T-helper 2 cell treated with Interferon-gamma antibody and Interleukin-4, amounts not matched to agents 5 μg/mL and 100 μg/mL, for 36 hours (primary cell): ENCODE results near the gene PDK2.

ENCODE experiments used
- DNase-seq: peaks from one replicate; pipeline ENCODE4 v3.0.0; 2021; ENCODE audit warnings: low spot score
- H3K27ac Mint-ChIP-seq: one replicate; pipeline ENCODE4 v1.8.0; 2021; ENCODE audit warnings: mild to moderate bottlenecking, mixed read lengths
- H3K27me3 Mint-ChIP-seq: one replicate; pipeline ENCODE4 v1.8.0; 2021; ENCODE audit warnings: low read depth, mixed read lengths
- H3K36me3 Mint-ChIP-seq: one replicate; pipeline ENCODE4 v1.8.0; 2021; ENCODE audit warnings: low read depth, mixed read lengths
- H3K4me1 Mint-ChIP-seq: one replicate; pipeline ENCODE4 v1.8.0; 2021; ENCODE audit warnings: low read depth, mixed read lengths
- H3K4me3 Mint-ChIP-seq: one replicate; pipeline ENCODE4 v1.8.0; 2022; ENCODE audit warnings: mild to moderate bottlenecking, moderate library complexity, mixed read lengths
- H3K9me3 Mint-ChIP-seq: one replicate; pipeline ENCODE4 v1.8.0; 2021; ENCODE audit warnings: mixed read lengths

The PDK2 gene

GRCh38 chr17:50095626-50096037 lies 481 bp downstream of the PDK2 start:
- H3K27me3 Mint-ChIP-seq, result no peaks in the 10 kb centered on the region
- no peaks in the 10 kb centered on the region for H3K9me3 Mint-ChIP-seq
- DNase-seq, result no peak
- no peaks in the 10 kb centered on the region for H3K36me3 Mint-ChIP-seq
- H3K27ac Mint-ChIP-seq, result peak overlapping the region; percentile 88
- peaks cover 20% of the 10 kb centered on the region for H3K4me1 Mint-ChIP-seq
- peak overlapping the region; percentile 95 for H3K4me3 Mint-ChIP-seq

DNA sequence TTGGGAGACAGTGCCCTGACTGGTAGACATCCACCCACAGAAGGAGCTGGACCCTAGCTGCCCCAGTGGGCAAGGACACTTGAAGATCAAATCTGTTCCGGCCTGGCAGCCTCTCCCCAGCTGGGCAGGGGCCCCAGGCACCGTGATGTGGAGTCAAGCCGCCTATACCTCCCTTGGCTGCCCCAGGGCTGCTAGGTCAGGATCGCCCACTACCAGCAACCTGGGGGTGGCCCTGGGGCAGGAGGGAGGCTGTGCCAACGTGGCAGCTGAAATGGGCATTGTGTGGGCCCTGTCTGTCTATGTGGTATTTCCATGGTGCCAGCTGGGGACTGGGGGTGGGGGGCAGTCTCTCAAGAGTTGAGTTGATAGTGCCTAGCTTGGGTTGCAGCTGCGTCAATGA lies 941 bp downstream of the PDK2 start:
- H3K27ac Mint-ChIP-seq, result peak overlapping the region; percentile 88
- H3K4me3 Mint-ChIP-seq, result peak overlapping the region; percentile 95
- no peaks in the 10 kb centered on the region for H3K36me3 Mint-ChIP-seq
- H3K4me1 Mint-ChIP-seq, result peaks cover 20% of the 10 kb centered on the region
- no peaks in the 10 kb centered on the region for H3K27me3 Mint-ChIP-seq
- H3K9me3 Mint-ChIP-seq, result no peaks in the 10 kb centered on the region
- DNase-seq, result no peak

DNA sequence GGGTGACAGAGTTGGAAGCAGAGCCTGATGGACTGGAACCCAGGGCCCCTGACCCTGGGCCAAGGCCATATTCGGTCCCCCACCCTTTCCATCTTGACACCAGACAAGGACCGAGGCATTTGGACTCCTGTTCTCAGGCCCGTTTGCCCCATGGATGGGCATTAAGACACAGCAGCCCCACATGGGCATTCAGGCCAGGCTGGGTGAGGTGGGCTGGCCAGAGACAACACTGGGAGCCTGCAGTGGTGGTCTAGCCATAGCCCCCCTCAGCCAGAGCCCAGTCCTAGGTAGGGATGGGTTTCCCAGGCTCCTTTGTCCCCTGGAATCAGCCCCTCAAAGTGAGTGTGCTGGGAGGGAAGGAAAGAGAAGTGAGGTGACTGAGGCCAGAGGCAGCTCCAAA lies 1.6 kb downstream of the PDK2 start:
- Mint-ChIP-seq H3K4me1 (peaks cover 20% of the 10 kb centered on the region), H3K27ac (no peak overlapping the region), H3K27me3 (no peaks in the 10 kb centered on the region), H3K9me3 (no peaks in the 10 kb centered on the region), H3K36me3 (no peaks in the 10 kb centered on the region), H3K4me3 (no peak overlapping the region)
- no peak for DNase-seq

GRCh38 chr17:50097455-50097854 lies 2.3 kb downstream of the PDK2 start:
- no peak for DNase-seq
- H3K27me3 Mint-ChIP-seq, result no peaks in the 10 kb centered on the region
- H3K9me3 Mint-ChIP-seq, result no peaks in the 10 kb centered on the region
- no peak overlapping the region for H3K4me3 Mint-ChIP-seq
- H3K36me3 Mint-ChIP-seq, result no peaks in the 10 kb centered on the region
- peaks cover 20% of the 10 kb centered on the region for H3K4me1 Mint-ChIP-seq
- H3K27ac Mint-ChIP-seq, result no peak overlapping the region

DNA sequence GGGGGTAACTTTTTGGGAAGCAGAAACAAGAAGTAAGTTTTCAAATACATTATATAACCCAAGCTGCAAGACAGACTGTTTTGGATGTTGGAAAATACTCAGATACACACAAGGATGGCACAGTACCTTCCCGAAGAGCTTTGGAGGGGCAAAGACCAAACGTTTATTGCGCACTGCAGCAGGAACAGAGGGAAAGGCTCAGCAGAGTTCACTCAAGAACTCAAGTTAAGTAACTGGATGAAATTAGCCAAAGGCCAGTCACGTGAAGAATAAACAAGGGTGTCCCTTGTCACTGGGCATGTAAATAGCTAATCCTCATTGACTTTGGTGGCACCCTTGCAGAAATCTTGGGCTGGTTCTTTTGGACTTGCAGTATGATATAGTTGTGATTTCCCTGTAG lies 2.8 kb downstream of the PDK2 start:
- H3K27ac Mint-ChIP-seq, result no peak overlapping the region
- no peaks in the 10 kb centered on the region for H3K27me3 Mint-ChIP-seq
- no peaks in the 10 kb centered on the region for H3K36me3 Mint-ChIP-seq
- H3K9me3 Mint-ChIP-seq, result no peaks in the 10 kb centered on the region
- no peak overlapping the region for H3K4me3 Mint-ChIP-seq
- DNase-seq, result no peak
- H3K4me1 Mint-ChIP-seq, result peaks cover 20% of the 10 kb centered on the region

DNA sequence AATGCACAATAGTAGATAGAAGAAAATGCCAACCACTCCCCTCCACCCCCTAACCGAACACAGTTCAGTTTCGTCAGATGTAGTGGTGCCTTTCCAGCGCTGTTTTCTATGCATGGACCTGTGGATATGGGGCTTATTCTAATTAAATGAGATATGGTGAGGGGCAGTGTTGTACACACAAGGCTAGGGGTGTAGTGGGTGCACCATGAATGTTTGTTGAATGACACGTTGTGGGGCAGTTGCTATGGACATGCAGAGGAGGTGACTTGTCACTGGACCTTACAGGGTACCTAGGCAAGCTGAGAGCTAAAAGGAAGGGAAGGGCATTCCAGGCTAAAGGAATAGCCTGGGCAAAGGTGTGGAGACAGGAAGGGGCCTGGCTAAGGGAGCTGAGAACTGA lies 3.4 kb downstream of the PDK2 start:
- no peak for DNase-seq
- Mint-ChIP-seq H3K27ac (no peak overlapping the region), H3K4me3 (no peak overlapping the region), H3K9me3 (no peaks in the 10 kb centered on the region), H3K4me1 (peaks cover 20% of the 10 kb centered on the region), H3K27me3 (no peaks in the 10 kb centered on the region), H3K36me3 (no peaks in the 10 kb centered on the region)

- no peaks in the 10 kb centered on the region for H3K9me3 Mint-ChIP-seq
- H3K27ac Mint-ChIP-seq, result no peak overlapping the region
- H3K4me3 Mint-ChIP-seq, result no peak overlapping the region
- no peaks in the 10 kb centered on the region for H3K36me3 Mint-ChIP-seq
- no peak for DNase-seq
- H3K27me3 Mint-ChIP-seq, result no peaks in the 10 kb centered on the region
- H3K4me1 Mint-ChIP-seq, result peaks cover 20% of the 10 kb centered on the region
These were observed 3.9 kb downstream of the PDK2 start for GRCh38 chr17:50099003-50099402.

DNA sequence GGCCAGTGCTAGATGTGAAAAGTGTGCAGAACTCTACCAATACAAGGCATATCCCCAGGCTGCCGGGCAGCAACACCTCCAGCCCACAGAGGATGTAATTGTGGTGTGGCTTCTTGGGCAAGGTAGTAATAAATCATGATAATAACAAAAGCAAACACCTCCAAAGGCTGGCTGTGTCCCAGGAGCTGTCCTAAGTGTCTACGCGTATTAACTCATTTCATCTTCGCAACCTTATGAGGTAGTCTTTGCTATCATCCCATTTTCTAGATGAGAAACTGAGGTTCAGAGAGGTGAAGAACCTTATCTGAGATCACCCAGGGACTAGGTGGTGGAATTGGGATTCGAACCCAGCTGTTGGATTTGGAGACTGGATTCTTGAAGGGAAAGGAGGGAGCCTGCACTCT lies 5.3 kb downstream of the PDK2 start:
- no peaks in the 10 kb centered on the region for H3K36me3 Mint-ChIP-seq
- H3K4me3 Mint-ChIP-seq, result no peak overlapping the region
- no peak overlapping the region for H3K27ac Mint-ChIP-seq
- H3K9me3 Mint-ChIP-seq, result no peaks in the 10 kb centered on the region
- no peaks in the 10 kb centered on the region for H3K27me3 Mint-ChIP-seq
- no peak for DNase-seq
- H3K4me1 Mint-ChIP-seq, result peaks cover 11% of the 10 kb centered on the region

GRCh38 chr17:50100921-50101345 lies 5.8 kb downstream of the PDK2 start:
- H3K27me3 Mint-ChIP-seq, result no peaks in the 10 kb centered on the region

GRCh38 chr17:50101346-50102163 lies 6.4 kb downstream of the PDK2 start:
- no peak overlapping the region for H3K4me3 Mint-ChIP-seq
- H3K27ac Mint-ChIP-seq, result no peak overlapping the region
- DNase-seq, result no peak
- peaks cover 2% of the 10 kb centered on the region for H3K4me1 Mint-ChIP-seq
- no peaks in the 10 kb centered on the region for H3K27me3 Mint-ChIP-seq
- no peaks in the 10 kb centered on the region for H3K36me3 Mint-ChIP-seq
- H3K9me3 Mint-ChIP-seq, result no peaks in the 10 kb centered on the region

More at GRCh38 chr17:50100921-50101345, 5.8 kb downstream of the PDK2 start:
- Mint-ChIP-seq H3K4me3 (no peak overlapping the region), H3K36me3 (no peaks in the 10 kb centered on the region), H3K27ac (no peak overlapping the region), H3K9me3 (no peaks in the 10 kb centered on the region), H3K4me1 (peaks cover 7% of the 10 kb centered on the region)
- no peak for DNase-seq

GRCh38 chr17:50102164-50102991 lies 7.2 kb downstream of the PDK2 start:
- no peak for DNase-seq
- Mint-ChIP-seq H3K27ac (no peak overlapping the region), H3K27me3 (no peaks in the 10 kb centered on the region), H3K9me3 (no peaks in the 10 kb centered on the region), H3K4me1 (no peaks in the 10 kb centered on the region), H3K36me3 (no peaks in the 10 kb centered on the region), H3K4me3 (no peak overlapping the region)

DNA sequence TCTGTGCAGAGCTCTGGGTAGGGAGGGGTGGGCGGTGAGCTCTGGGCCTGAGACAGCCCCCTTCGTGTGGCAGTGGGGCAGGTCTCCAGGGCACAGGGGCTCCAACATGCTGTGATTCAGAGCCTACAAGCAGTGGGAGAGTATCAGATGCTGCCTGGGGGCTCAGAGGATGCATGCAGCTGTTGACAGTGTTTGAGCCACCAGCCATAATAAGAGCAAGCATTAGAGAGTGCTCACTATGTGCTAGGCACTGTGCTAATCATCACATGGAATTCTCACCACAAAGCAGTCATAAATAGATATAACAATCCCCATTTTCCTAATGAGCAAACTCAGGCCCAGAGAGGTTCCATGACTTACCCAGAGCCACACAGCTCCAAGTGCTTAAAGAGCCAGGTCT lies 8.1 kb downstream of the PDK2 start:
- Mint-ChIP-seq H3K36me3 (no peaks in the 10 kb centered on the region), H3K27me3 (no peaks in the 10 kb centered on the region), H3K9me3 (no peaks in the 10 kb centered on the region), H3K27ac (no peak overlapping the region), H3K4me3 (no peak overlapping the region), H3K4me1 (no peaks in the 10 kb centered on the region)
- no peak for DNase-seq

DNA sequence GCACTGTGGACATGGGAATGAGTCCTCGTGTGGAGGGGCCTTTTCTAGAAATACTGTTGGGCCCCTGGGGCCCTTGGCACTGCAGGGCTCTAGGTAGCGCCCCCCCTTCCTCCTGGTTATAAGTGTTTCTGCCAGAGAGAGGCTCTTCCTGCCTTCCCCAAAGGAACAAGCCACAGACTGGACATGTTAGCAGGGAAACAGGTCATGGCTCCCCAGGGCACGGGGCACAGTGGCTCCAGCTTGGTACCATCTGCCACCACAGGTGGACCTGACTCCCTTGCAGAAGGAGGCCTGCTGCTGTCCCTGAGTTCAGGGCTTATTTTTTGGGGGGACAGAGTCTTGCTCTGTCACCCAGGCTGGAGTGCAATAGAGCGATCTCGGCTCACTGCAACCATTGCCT lies 8.8 kb downstream of the PDK2 start:
- Mint-ChIP-seq H3K36me3 (no peaks in the 10 kb centered on the region), H3K4me3 (no peak overlapping the region), H3K4me1 (no peaks in the 10 kb centered on the region), H3K9me3 (no peaks in the 10 kb centered on the region), H3K27me3 (no peaks in the 10 kb centered on the region), H3K27ac (no peak overlapping the region)
- DNase-seq, result no peak

- Mint-ChIP-seq H3K4me1 (no peaks in the 10 kb centered on the region), H3K27me3 (no peaks in the 10 kb centered on the region), H3K9me3 (no peaks in the 10 kb centered on the region), H3K27ac (no peak overlapping the region), H3K36me3 (no peaks in the 10 kb centered on the region), H3K4me3 (no peak overlapping the region)
- no peak for DNase-seq
These were observed 10.7 kb downstream of the PDK2 start for GRCh38 chr17:50105811-50106210.
